Right lobe of liver (tissue), 4 donors: Measurements from ENCODE around the gene CNTD1.

ENCODE experiments used
- POLR2A ChIP-seq: fragments of 450-650 bp; IDR thresholded peaks from one replicate; pipeline ENCODE4 v1.6.1; 2017; ENCODE audit warnings: antibody characterized with exemption, mild to moderate bottlenecking
- TF ChIP-seq, protein P1 (sequence below), 4 donors: fragments of 200-600 bp in 3 of 4; fragments of 450-650 bp in 1 of 4; IDR thresholded peaks; one replicate each; pipeline versions ENCODE4 v1.5.1 to v1.8.0; 2016 to 2022; ENCODE audit warnings: antibody characterized with exemption in 4 of 4, mild to moderate bottlenecking in 2 of 4
- donor health status: DM: no; HTN: no; CAD: no.
- donor health status: DM: no; HTN: no; CAD: no.
- donor health status: DM: no; HTN: yes; CAD: no.

DNA sequence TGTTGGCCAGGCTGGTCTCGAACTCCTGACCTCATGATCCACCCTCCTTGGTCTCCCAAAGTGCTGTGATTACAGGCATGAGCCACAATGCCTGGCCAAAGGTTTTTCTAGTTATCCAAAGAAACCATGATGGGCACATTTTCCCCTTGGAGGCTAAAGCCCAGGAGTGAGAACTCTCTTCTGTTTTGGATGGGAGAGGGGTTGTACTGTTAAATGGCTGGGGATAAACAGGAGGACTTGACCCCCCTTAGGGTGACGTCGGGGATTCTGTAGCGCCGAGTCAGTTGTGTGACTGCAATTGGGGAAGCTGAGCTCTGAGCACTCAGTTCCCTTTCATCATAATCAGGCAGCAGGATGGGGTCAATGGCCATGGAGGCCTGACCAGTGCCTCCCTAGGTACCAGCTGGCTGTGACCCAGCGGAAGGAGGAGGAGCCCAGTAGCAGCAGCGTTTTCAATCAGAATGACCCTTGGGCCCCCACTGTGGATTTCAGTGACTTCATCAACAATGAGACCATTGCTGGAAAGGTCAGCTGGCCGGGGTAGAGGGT lies 56.5 kb downstream of the CNTD1 start:
- TF ChIP-seq, protein P1, sequence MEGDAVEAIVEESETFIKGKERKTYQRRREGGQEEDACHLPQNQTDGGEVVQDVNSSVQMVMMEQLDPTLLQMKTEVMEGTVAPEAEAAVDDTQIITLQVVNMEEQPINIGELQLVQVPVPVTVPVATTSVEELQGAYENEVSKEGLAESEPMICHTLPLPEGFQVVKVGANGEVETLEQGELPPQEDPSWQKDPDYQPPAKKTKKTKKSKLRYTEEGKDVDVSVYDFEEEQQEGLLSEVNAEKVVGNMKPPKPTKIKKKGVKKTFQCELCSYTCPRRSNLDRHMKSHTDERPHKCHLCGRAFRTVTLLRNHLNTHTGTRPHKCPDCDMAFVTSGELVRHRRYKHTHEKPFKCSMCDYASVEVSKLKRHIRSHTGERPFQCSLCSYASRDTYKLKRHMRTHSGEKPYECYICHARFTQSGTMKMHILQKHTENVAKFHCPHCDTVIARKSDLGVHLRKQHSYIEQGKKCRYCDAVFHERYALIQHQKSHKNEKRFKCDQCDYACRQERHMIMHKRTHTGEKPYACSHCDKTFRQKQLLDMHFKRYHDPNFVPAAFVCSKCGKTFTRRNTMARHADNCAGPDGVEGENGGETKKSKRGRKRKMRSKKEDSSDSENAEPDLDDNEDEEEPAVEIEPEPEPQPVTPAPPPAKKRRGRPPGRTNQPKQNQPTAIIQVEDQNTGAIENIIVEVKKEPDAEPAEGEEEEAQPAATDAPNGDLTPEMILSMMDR (IDR thresholded peaks at IDR 0.05) = no peak
- no peak for TF ChIP-seq POLR2A
